Type B pancreatic cell (in vitro differentiated cells): ENCODE measurements around the gene ADCY5. TPM values are rescaled to one million over a fixed set of nuclear protein-coding genes. Genes with fewer than 3 reads are reported as not detected.

Experiments used
- DNase-seq: peaks from one replicate; pipeline ENCODE4 v3.0.0; 2021; ENCODE audit warnings: mixed read lengths; ENCODE audit not compliant: unreplicated experiment; ENCODE audit errors: extremely low spot score
- H3K27ac Mint-ChIP-seq: 2 replicates; pipeline ENCODE4 v1.8.0; 2021; ENCODE audit warnings: mild to moderate bottlenecking, mixed read lengths
- H3K27me3 Mint-ChIP-seq: 2 replicates; pipeline ENCODE4 v1.8.0; 2021; ENCODE audit warnings: mixed read lengths
- H3K36me3 Mint-ChIP-seq: 2 replicates; pipeline ENCODE4 v1.8.0; 2021; ENCODE audit warnings: mixed read lengths
- H3K4me1 Mint-ChIP-seq: one replicate; pipeline ENCODE4 v1.8.0; 2021; ENCODE audit warnings: mixed read lengths; ENCODE audit not compliant: unreplicated experiment
- H3K4me3 Mint-ChIP-seq: 2 replicates; pipeline ENCODE4 v1.8.0; 2021; ENCODE audit warnings: mild to moderate bottlenecking, mixed read lengths
- H3K9me3 Mint-ChIP-seq: 2 replicates; pipeline ENCODE4 v1.8.0; 2021; ENCODE audit warnings: mixed read lengths
- total RNA-seq: library from RNA; stranded (reverse); gene quantifications from 2 replicates; pipeline ENCODE4 v1.2.1, GENCODE V29; 2021; ENCODE audit warnings: low replicate concordance
- TF ChIP-seq, protein P1 (sequence below): fragments of 200-600 bp; sonication (generic); conservative IDR thresholded peaks from 2 replicates; pipeline ENCODE4 v1.5.0; 2021; ENCODE audit warnings: antibody characterized with exemption, mild to moderate bottlenecking

ADCY5 gene
- total RNA-seq, 1 donor from 2014 or later, result 9.1 TPM

DNA sequence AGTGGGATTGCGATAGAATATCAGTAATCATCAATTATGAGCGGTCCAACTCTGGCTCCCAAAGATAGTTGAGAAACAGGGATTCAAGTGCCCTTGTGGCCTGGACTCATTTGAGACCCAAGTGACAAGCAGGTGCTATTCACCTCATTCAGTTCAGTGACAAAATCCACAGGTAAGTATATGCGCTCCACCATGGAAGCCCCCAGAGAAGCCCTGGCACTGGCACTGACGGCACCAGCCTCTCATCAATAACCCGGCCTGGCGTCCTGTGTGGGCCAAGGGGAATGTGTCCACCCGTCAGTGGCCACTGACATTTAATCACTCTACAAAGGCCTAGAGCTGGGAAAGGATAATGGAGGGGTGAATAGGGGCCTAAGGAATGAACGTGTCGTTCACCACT lies 117.2 kb downstream of the ADCY5 start:
- Mint-ChIP-seq H3K36me3 (no peaks in the 10 kb centered on the region), H3K4me3 (no peak overlapping the region), H3K27ac (no peak overlapping the region), H3K27me3 (peaks cover 6% of the 10 kb centered on the region), H3K9me3 (no peaks in the 10 kb centered on the region), H3K4me1 (no peaks in the 10 kb centered on the region)
- no peak for DNase-seq
- TF ChIP-seq, protein P1, sequence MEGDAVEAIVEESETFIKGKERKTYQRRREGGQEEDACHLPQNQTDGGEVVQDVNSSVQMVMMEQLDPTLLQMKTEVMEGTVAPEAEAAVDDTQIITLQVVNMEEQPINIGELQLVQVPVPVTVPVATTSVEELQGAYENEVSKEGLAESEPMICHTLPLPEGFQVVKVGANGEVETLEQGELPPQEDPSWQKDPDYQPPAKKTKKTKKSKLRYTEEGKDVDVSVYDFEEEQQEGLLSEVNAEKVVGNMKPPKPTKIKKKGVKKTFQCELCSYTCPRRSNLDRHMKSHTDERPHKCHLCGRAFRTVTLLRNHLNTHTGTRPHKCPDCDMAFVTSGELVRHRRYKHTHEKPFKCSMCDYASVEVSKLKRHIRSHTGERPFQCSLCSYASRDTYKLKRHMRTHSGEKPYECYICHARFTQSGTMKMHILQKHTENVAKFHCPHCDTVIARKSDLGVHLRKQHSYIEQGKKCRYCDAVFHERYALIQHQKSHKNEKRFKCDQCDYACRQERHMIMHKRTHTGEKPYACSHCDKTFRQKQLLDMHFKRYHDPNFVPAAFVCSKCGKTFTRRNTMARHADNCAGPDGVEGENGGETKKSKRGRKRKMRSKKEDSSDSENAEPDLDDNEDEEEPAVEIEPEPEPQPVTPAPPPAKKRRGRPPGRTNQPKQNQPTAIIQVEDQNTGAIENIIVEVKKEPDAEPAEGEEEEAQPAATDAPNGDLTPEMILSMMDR, result no peak

DNA sequence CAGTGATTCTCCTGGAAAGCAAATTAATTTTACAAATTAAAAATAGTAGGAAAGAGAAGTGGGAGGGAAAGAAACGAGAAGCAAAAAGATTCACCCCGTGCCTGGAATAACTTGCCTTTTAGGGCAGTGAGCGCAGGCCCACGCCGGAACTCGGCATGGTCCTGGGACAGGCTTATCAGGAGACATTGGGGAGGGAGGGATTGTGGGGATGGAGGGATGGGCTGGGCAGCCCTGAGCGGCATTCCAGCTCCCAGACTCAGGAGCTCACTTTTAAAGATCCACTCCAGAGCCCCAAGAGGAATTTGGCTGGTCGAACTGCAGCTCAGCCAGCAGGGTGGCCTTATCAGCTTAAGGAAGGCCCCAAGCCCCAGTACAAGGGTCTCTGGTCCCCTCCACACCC lies 117.9 kb downstream of the ADCY5 start:
- no peak overlapping the region for H3K4me3 Mint-ChIP-seq
- TF ChIP-seq, protein P1, result no peak
- no peaks in the 10 kb centered on the region for H3K36me3 Mint-ChIP-seq
- no peaks in the 10 kb centered on the region for H3K4me1 Mint-ChIP-seq
- no peak overlapping the region for H3K27ac Mint-ChIP-seq
- H3K9me3 Mint-ChIP-seq, result no peaks in the 10 kb centered on the region
- no peak for DNase-seq
- H3K27me3 Mint-ChIP-seq, result peaks cover 8% of the 10 kb centered on the region

DNA sequence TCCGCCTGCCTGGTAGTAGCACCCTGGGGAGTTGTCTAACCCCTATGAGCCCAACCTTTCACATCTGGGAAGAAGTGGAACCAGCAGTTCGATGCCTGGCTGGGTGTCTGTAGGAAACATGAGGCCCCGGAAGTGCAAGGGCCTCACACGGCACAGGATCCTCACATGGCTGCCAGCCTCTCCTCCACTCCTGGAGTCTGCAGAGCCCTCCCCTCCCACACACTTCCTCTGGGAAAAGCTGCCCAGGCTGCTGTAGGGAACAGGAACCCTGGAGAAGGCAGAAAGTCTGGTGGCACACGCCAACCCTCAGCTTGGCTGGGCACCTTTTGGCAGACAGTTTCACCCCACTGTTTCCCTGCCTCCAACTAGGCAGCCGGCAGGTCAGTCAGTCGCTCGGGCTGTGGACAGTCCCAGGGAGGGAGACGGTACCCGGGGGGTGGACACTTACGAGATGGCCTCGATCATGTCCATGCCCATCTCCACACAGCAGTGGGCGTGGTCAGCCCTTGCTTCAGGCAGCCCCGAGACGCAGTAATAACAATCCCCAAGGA lies 118.4 kb downstream of the ADCY5 start:
- no peak overlapping the region for H3K4me3 Mint-ChIP-seq
- H3K4me1 Mint-ChIP-seq, result no peaks in the 10 kb centered on the region
- H3K27ac Mint-ChIP-seq, result no peak overlapping the region
- H3K9me3 Mint-ChIP-seq, result no peaks in the 10 kb centered on the region
- H3K27me3 Mint-ChIP-seq, result peaks cover 8% of the 10 kb centered on the region
- no peak for DNase-seq
- TF ChIP-seq, protein P1, result no peak
- no peaks in the 10 kb centered on the region for H3K36me3 Mint-ChIP-seq

DNA sequence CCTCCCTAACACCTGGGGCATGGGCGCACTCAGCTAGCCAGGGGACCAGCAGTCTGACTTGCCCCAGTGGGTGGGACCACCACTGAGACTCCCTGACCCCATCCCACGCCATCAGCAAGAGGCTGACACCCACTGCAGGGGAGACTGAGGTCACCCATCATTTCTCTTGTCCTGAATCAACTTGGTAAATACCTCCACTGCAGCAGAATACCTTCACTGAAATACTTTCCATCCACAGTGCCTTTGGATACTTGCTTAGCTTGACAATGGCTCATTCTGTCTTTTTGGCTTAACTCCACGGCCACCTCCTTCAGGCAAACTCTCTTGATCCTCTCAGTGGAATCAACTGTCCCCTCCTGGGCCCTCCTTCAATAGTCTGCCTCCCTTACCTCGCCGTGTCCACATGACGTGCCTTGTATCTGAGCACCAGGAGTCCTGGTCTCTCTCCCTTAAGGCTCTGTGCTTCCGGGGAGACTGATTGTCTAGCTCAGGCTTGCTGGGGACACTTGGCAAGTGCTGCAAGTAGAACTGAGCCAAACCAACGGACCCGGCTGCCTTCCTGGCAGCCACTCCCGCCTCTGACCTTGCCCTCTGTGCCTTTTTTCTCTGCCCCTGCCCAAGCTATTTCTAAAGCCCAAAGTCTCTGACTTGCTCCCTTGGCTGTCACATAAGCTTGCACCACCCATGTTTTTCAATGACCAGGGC lies 119.1 kb downstream of the ADCY5 start:
- no peak overlapping the region for H3K27ac Mint-ChIP-seq

DNA sequence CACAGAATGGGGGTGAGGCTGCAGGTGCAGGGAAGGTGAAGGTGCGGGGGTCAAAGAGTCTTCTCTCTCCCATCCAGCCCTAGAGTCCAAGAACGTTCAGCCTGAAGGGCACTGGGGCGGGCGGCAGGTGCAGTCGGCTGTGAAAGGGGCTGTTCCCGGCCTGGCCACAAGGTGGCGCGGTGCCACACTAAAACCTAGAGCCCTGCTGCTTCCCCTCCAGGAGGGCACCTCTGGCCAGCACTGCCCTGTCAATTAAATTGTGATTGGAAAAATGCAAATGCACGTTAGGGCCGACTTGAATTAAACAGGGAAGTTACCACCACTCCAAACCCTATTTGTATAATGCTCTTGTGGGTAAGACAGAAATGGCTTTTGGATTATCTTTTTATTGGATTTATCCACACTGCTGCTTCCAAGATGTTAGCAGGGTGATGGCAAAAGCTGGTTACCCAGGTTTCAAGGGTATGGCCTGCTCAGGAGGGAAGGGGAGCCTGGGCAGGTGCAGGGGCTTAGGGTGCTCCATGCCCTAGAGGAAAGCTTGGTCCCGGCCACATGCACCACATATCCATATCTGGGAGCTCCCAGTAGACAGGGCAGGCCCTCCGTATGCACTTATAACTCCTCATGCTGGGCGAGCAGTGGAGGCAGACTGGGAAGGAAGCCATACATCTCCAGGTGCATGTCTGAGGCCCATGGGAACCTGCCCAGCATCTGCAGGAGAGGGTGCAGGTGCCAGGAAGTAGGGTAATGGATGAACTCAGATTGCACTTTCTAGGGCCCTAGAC lies 119.8 kb downstream of the ADCY5 start:
- Mint-ChIP-seq H3K4me3 (no peak overlapping the region), H3K27ac (peak overlapping the region; percentile 31), H3K36me3 (no peaks in the 10 kb centered on the region), H3K4me1 (no peaks in the 10 kb centered on the region), H3K27me3 (peaks cover 8% of the 10 kb centered on the region), H3K9me3 (no peaks in the 10 kb centered on the region)
- TF ChIP-seq, protein P1, result peak; percentile 96
- peak; percentile 86 for DNase-seq

More for the DNA sequence above, 119.1 kb downstream of the ADCY5 start:
- no peak overlapping the region for H3K4me3 Mint-ChIP-seq
- H3K36me3 Mint-ChIP-seq, result no peaks in the 10 kb centered on the region
- no peaks in the 10 kb centered on the region for H3K9me3 Mint-ChIP-seq
- TF ChIP-seq, protein P1, result no peak
- peaks cover 8% of the 10 kb centered on the region for H3K27me3 Mint-ChIP-seq
- DNase-seq, result no peak
- H3K4me1 Mint-ChIP-seq, result no peaks in the 10 kb centered on the region
